OCI-LY3 (cell line): ENCODE measurements around the gene RPS6KB2.

Source experiments
- EZH2phosphoT487 ChIP-seq: fragments of 200-600 bp; shearing (Covaris generic); IDR thresholded peaks from 2 replicates; pipeline ENCODE4 v1.6.1; 2018; ENCODE audit warnings: antibody characterized with exemption, mixed run types, low read depth
- TF ChIP-seq, protein P1 (sequence below): fragments of 200-600, 300-600 bp; sonication (generic); IDR thresholded peaks from 2 replicates; pipeline ENCODE4 v1.5.1; 2014; ENCODE audit warnings: antibody characterized with exemption, low read length, low read depth

DNA sequence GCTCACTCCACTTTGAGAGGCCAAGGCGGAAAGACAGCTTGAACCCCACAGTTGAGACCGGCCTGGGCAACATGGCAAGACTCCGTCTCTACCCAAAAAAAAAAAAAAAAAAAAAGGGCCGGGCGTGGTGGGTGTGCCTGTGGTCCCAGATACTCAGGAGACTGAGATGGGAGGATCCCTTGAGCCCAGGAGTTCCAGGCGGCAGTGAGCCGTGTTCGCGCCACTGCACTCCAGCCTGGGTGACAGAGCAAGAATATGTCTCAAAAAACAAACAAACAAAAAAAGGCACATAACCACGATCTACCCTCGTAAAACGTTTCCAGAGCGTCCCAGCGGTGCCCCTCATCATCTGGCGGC is 37.4 kb upstream of the RPS6KB2 start:
- no peak for TF ChIP-seq EZH2phosphoT487
- TF ChIP-seq, protein P1, sequence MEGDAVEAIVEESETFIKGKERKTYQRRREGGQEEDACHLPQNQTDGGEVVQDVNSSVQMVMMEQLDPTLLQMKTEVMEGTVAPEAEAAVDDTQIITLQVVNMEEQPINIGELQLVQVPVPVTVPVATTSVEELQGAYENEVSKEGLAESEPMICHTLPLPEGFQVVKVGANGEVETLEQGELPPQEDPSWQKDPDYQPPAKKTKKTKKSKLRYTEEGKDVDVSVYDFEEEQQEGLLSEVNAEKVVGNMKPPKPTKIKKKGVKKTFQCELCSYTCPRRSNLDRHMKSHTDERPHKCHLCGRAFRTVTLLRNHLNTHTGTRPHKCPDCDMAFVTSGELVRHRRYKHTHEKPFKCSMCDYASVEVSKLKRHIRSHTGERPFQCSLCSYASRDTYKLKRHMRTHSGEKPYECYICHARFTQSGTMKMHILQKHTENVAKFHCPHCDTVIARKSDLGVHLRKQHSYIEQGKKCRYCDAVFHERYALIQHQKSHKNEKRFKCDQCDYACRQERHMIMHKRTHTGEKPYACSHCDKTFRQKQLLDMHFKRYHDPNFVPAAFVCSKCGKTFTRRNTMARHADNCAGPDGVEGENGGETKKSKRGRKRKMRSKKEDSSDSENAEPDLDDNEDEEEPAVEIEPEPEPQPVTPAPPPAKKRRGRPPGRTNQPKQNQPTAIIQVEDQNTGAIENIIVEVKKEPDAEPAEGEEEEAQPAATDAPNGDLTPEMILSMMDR: no peak
